Measurements from ENCODE around the gene NRG2. TPM values are rescaled to one million over a fixed set of nuclear protein-coding genes. Genes with fewer than 3 reads are reported as not detected.

NRG2 gene
- polyA plus RNA-seq (ENCODE audit: insufficient read length in 3 of 3): 1 to 10 TPM in 2 of 3 donors, under 1 TPM in 1; 0.72 to 1.7 (median 1.5) TPM

GRCh38 chr5:140042643-140043507, at the start of gene NRG2:
NRG2 (minus strand) TSS chr5:140043299.
- no peak for DNase-seq (ENCODE audit: low read depth in 3 of 3, low spot score in 2 of 3)

GRCh38 chr5:140090251-140090650, 47.2 kb upstream of the NRG2 start:
- no peak for DNase-seq (ENCODE audit: low read depth in 3 of 3, low spot score in 2 of 3)

GRCh38 chr5:140084541-140084940, 41.4 kb upstream of the NRG2 start:
- DNase-seq (ENCODE audit: low read depth in 3 of 3, low spot score in 2 of 3): no peak

- no peak for DNase-seq (ENCODE audit: low read depth in 3 of 3, low spot score in 2 of 3)
Observed at GRCh38 chr5:140083650-140084049, 40.6 kb upstream of the NRG2 start.

GRCh38 chr5:140083120-140083519, 40.0 kb upstream of the NRG2 start:
- DNase-seq (ENCODE audit: low read depth in 3 of 3, low spot score in 2 of 3): no peak

- DNase-seq (ENCODE audit: low read depth in 3 of 3, low spot score in 2 of 3): no peak
Observed at GRCh38 chr5:140076788-140077187, 33.7 kb upstream of the NRG2 start.

GRCh38 chr5:140076142-140076541, 33.0 kb upstream of the NRG2 start:
- DNase-seq (ENCODE audit: low read depth in 3 of 3, low spot score in 2 of 3): no peak

- no peak for DNase-seq (ENCODE audit: low read depth in 3 of 3, low spot score in 2 of 3)
Observed at GRCh38 chr5:140075371-140075770, 32.3 kb upstream of the NRG2 start.

GRCh38 chr5:140073296-140073695, 30.2 kb upstream of the NRG2 start:
- no peak for DNase-seq (ENCODE audit: low read depth in 3 of 3, low spot score in 2 of 3)

- no peak for DNase-seq (ENCODE audit: low read depth in 3 of 3, low spot score in 2 of 3)
Observed at GRCh38 chr5:140072812-140073211, 29.7 kb upstream of the NRG2 start.

GRCh38 chr5:140060816-140061215, 17.7 kb upstream of the NRG2 start:
- DNase-seq (ENCODE audit: low read depth in 3 of 3, low spot score in 2 of 3): no peak

- DNase-seq (ENCODE audit: low read depth in 3 of 3, low spot score in 2 of 3): no peak
Observed at GRCh38 chr5:140058212-140058932, 15.3 kb upstream of the NRG2 start.

- no peak for DNase-seq (ENCODE audit: low read depth in 3 of 3, low spot score in 2 of 3)
Observed at GRCh38 chr5:140056880-140057279, 13.8 kb upstream of the NRG2 start.

GRCh38 chr5:140055152-140055551, 12.1 kb upstream of the NRG2 start:
- DNase-seq (ENCODE audit: low read depth in 3 of 3, low spot score in 2 of 3): no peak

GRCh38 chr5:140054086-140054689, 11.1 kb upstream of the NRG2 start:
- DNase-seq (ENCODE audit: low read depth in 3 of 3, low spot score in 2 of 3): no peak

GRCh38 chr5:140051950-140052349, 8.9 kb upstream of the NRG2 start:
- DNase-seq (ENCODE audit: low read depth in 3 of 3, low spot score in 2 of 3): no peak

- no peak for DNase-seq (ENCODE audit: low read depth in 3 of 3, low spot score in 2 of 3)
Observed at GRCh38 chr5:140049713-140050112, 6.6 kb upstream of the NRG2 start.

- no peak for DNase-seq (ENCODE audit: low read depth in 3 of 3, low spot score in 2 of 3)
Observed at GRCh38 chr5:140049205-140049604, 6.1 kb upstream of the NRG2 start.

GRCh38 chr5:140044041-140044440, 942 bp upstream of the NRG2 start:
- no peak for DNase-seq (ENCODE audit: low read depth in 3 of 3, low spot score in 2 of 3)

GRCh38 chr5:140043508-140043872, 391 bp upstream of the NRG2 start:
- no peak for DNase-seq (ENCODE audit: low read depth in 3 of 3, low spot score in 2 of 3)

- DNase-seq (ENCODE audit: low read depth in 3 of 3, low spot score in 2 of 3): no peak
Observed at GRCh38 chr5:140042393-140042642, 781 bp downstream of the NRG2 start.

All from right renal cortex interstitium (tissue), 3 donors.